Central memory CD8-positive, alpha-beta T cell (primary cell): ENCODE measurements around the gene PPP3CA.
"Not testable (repeated sequence)": the region's sequence is repeated elsewhere in the genome, so short reads cannot be mapped to it uniquely, and the experiment has no call there.

Experiments used
- ATAC-seq: fragments of 150-1000 bp; cut with Tn5 transposase; replicated peaks from 2 replicates; pipeline ENCODE4 v1.10.0; 2022; ENCODE audit warnings: mild to moderate bottlenecking, moderate FRiP score, moderate number of reproducible peaks; ENCODE audit not compliant: poor library complexity, severe bottlenecking; ENCODE audit errors: extremely low read depth
- DNase-seq, 2 donors: peaks; one replicate each; pipeline ENCODE4 v3.0.0; 2021; ENCODE audit warnings: low spot score in 2 of 2
- H3K27ac Mint-ChIP-seq: one replicate; pipeline ENCODE4 v1.8.0; 2022; ENCODE audit warnings: low read depth, mild to moderate bottlenecking, moderate library complexity, mixed read lengths
- H3K27me3 Mint-ChIP-seq: one replicate; pipeline ENCODE4 v1.8.0; 2022; ENCODE audit warnings: mixed read lengths
- H3K36me3 Mint-ChIP-seq: one replicate; pipeline ENCODE4 v1.8.0; 2022; ENCODE audit warnings: mild to moderate bottlenecking, moderate library complexity, mixed read lengths; ENCODE audit not compliant: insufficient read depth
- H3K4me1 Mint-ChIP-seq: one replicate; pipeline ENCODE4 v1.8.0; 2022; ENCODE audit warnings: mixed read lengths
- H3K4me3 Mint-ChIP-seq: one replicate; pipeline ENCODE4 v1.8.0; 2022; ENCODE audit warnings: mild to moderate bottlenecking, moderate library complexity, mixed read lengths
- H3K9me3 Mint-ChIP-seq: one replicate; pipeline ENCODE4 v1.8.0; 2022; ENCODE audit warnings: mixed read lengths

PPP3CA gene

DNA sequence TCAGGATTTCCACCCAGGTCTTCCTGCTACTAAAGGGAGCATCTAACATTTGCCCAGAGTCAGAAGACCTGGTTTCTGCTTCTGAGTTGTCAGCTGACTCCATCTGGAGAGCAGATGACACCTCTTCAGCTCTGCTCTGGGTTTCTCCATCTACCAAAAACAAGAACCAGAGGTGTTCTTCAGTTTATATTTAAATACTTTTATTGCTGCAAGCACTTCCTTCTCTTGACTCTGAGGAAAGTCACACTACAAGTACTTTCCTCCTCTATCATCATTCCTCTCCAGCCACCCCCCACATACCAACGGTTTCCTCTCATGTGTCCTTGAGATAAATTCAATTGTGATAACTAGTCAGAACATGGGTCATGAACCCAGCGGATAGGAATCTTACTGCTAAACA is 88.4 kb downstream of the PPP3CA start:
- ATAC-seq (peak; percentile 28), DNase-seq (no peak)
- no peak overlapping the region for H3K4me3 Mint-ChIP-seq
- H3K9me3 Mint-ChIP-seq = no peaks in the 10 kb centered on the region
- H3K27me3 Mint-ChIP-seq = no peaks in the 10 kb centered on the region
- H3K36me3 Mint-ChIP-seq = no peaks in the 10 kb centered on the region
- H3K27ac Mint-ChIP-seq = no peak overlapping the region
- peaks cover 64% of the 10 kb centered on the region for H3K4me1 Mint-ChIP-seq

- DNase-seq (no peak), ATAC-seq (no peak)
- H3K4me3 Mint-ChIP-seq = no peak overlapping the region
- H3K36me3 Mint-ChIP-seq = no peaks in the 10 kb centered on the region
- H3K4me1 Mint-ChIP-seq = peaks cover 70% of the 10 kb centered on the region
- H3K27ac Mint-ChIP-seq = no peak overlapping the region
- no peaks in the 10 kb centered on the region for H3K27me3 Mint-ChIP-seq
- H3K9me3 Mint-ChIP-seq = no peaks in the 10 kb centered on the region
These were observed 91.1 kb downstream of the PPP3CA start for GRCh38 chr4:101256222-101256621.

DNA sequence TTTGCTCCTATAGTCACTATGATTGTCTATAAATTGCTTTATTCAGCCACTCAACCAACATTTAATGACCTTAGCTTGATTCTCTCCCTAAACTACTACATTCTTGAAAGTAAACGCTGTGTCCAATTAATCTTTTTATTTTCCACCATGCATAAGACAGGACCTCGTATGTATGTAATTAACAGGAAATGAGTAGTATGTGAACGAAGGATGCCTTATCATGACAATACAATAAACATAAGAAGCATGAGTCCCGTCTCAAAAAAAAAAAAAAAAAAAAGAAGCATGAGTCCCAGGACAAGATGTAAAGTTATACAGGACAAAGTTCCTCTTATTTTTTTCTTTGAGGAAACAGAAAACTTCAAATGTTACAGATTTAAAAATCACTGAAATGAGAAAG is 92.5 kb downstream of the PPP3CA start:
- DNase-seq = no peak
- Mint-ChIP-seq H3K27ac (no peak overlapping the region), H3K27me3 (no peaks in the 10 kb centered on the region), H3K4me3 (no peak overlapping the region), H3K36me3 (no peaks in the 10 kb centered on the region), H3K9me3 (no peaks in the 10 kb centered on the region), H3K4me1 (peaks cover 58% of the 10 kb centered on the region)
- ATAC-seq = no peak

- Mint-ChIP-seq H3K4me1 (peaks cover 41% of the 10 kb centered on the region), H3K36me3 (no peaks in the 10 kb centered on the region), H3K27ac (no peak overlapping the region), H3K4me3 (no peak overlapping the region), H3K27me3 (no peaks in the 10 kb centered on the region), H3K9me3 (no peaks in the 10 kb centered on the region)
- no peak for DNase-seq
- no peak for ATAC-seq
These were observed 94.2 kb downstream of the PPP3CA start for GRCh38 chr4:101253121-101253520.

- ATAC-seq = no peak
- Mint-ChIP-seq H3K4me3 (no peak overlapping the region), H3K4me1 (peaks cover 41% of the 10 kb centered on the region), H3K36me3 (no peaks in the 10 kb centered on the region), H3K27ac (no peak overlapping the region), H3K9me3 (no peaks in the 10 kb centered on the region), H3K27me3 (no peaks in the 10 kb centered on the region)
- DNase-seq = no peak
These were observed 94.6 kb downstream of the PPP3CA start for GRCh38 chr4:101252721-101253120.

- Mint-ChIP-seq H3K9me3 (no peaks in the 10 kb centered on the region), H3K4me1 (peaks cover 40% of the 10 kb centered on the region), H3K27me3 (no peaks in the 10 kb centered on the region), H3K36me3 (no peaks in the 10 kb centered on the region), H3K27ac (no peak overlapping the region), H3K4me3 (no peak overlapping the region)
- no peak for DNase-seq
- no peak for ATAC-seq
These were observed 96.1 kb downstream of the PPP3CA start for GRCh38 chr4:101251261-101251660.

DNA sequence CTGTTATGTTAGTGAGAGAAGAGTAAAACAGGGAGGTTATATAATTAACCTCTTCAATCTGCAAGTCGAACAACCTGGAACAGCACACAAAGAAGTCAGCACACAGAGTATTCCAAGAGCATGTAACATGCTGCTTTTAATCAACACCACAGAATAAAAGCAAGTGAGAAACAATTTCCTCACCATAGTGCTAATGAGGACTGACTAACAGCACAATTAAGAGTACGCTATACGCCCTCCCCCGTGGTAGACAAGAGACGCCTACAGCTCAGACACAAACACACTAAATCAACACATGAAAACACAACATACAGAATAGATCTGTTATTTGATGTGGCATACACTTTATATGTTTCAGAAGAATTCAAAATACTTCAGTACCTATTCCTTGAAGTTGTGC is 103.0 kb downstream of the PPP3CA start:
- Mint-ChIP-seq H3K4me1 (peaks cover 45% of the 10 kb centered on the region), H3K27ac (no peak overlapping the region), H3K9me3 (no peaks in the 10 kb centered on the region), H3K27me3 (no peaks in the 10 kb centered on the region), H3K36me3 (no peaks in the 10 kb centered on the region), H3K4me3 (no peak overlapping the region)
- no peak for DNase-seq
- no peak for ATAC-seq

DNA sequence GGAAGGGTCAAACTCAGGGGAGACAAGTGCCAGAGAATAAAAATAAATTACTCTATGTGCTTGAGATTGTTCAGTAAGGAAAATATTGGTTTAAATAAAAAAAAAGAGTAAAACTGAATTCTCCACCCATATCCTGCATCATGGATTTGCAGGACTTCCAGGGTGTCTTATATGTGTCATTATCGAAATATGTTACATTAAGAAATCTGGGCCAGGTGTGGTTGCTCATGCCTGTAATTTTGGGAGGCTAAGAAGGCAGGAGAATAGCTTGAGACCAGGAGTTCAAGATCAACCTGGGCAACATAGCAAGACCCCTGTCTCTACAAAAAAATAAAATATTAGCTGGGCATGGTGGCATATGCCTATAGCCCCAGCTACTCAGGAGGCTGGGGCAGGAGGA is 104.9 kb downstream of the PPP3CA start:
- H3K4me3 Mint-ChIP-seq = no peak overlapping the region
- H3K27ac Mint-ChIP-seq = no peak overlapping the region
- no peak for ATAC-seq
- DNase-seq = no peak
- H3K27me3 Mint-ChIP-seq = no peaks in the 10 kb centered on the region
- peaks cover 56% of the 10 kb centered on the region for H3K4me1 Mint-ChIP-seq
- H3K36me3 Mint-ChIP-seq = peaks cover 2% of the 10 kb centered on the region
- no peaks in the 10 kb centered on the region for H3K9me3 Mint-ChIP-seq

GRCh38 chr4:101240099-101240498 is 107.2 kb downstream of the PPP3CA start:
- Mint-ChIP-seq H3K4me3 (no peak overlapping the region), H3K4me1 (peaks cover 50% of the 10 kb centered on the region), H3K36me3 (peaks cover 2% of the 10 kb centered on the region), H3K27ac (no peak overlapping the region), H3K9me3 (no peaks in the 10 kb centered on the region), H3K27me3 (no peaks in the 10 kb centered on the region)
- ATAC-seq = no peak
- DNase-seq = no peak

- H3K27ac Mint-ChIP-seq = peak overlapping the region; percentile 9
These were observed 107.7 kb downstream of the PPP3CA start for GRCh38 chr4:101239665-101240064.

DNA sequence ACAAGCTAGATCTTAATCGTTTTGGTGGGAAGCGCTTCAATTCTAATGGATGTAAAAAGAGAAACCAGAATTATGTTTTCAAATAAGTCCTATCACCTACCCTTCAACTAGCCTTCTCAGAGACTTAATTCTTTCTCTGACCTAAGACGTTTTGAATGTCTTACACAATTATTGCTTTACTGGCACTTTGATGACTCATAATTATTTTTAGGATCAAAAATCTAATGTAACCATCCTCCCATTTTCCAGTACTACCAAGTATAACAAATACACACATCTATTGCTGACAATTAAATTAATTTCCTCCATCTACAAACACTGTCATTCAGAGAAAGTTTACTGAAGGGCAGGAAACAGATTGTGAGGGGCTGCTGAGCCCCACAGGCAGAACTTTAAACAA is 108.6 kb downstream of the PPP3CA start:
- no peak overlapping the region for H3K27ac Mint-ChIP-seq
- DNase-seq = no peak
- peaks cover 2% of the 10 kb centered on the region for H3K36me3 Mint-ChIP-seq
- H3K4me3 Mint-ChIP-seq = no peak overlapping the region
- H3K4me1 Mint-ChIP-seq = peaks cover 46% of the 10 kb centered on the region
- no peaks in the 10 kb centered on the region for H3K9me3 Mint-ChIP-seq
- H3K27me3 Mint-ChIP-seq = no peaks in the 10 kb centered on the region
- ATAC-seq = no peak

More at GRCh38 chr4:101239665-101240064, 107.7 kb downstream of the PPP3CA start:
- ATAC-seq (no peak), DNase-seq (no peak)
- Mint-ChIP-seq H3K27me3 (no peaks in the 10 kb centered on the region), H3K9me3 (no peaks in the 10 kb centered on the region), H3K4me1 (peaks cover 48% of the 10 kb centered on the region), H3K4me3 (no peak overlapping the region), H3K36me3 (peaks cover 2% of the 10 kb centered on the region)

DNA sequence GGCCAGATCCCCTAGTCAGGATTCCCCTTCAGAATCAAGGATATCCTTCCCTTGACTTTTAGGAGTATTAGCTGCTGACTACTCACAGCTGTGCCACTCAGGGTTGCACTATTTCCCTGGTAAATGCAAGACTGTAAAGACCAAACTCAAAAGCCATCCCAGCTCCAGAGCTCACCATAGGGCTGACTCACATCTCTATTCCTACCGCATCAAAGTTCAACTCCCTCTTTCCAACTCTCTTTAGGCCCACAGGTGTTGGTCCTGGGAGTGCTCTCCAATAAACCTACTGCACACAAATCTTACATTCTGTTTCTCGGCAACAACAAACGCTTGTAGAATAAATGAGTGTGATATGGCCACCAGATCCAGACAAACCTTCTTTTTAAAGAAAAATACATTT is 109.6 kb downstream of the PPP3CA start:
- Mint-ChIP-seq H3K27me3 (no peaks in the 10 kb centered on the region), H3K36me3 (peaks cover 2% of the 10 kb centered on the region), H3K9me3 (no peaks in the 10 kb centered on the region), H3K27ac (no peak overlapping the region), H3K4me3 (no peak overlapping the region), H3K4me1 (peaks cover 47% of the 10 kb centered on the region)
- DNase-seq (no peak), ATAC-seq (no peak)

GRCh38 chr4:101236097-101236496 is 111.2 kb downstream of the PPP3CA start:
- H3K9me3 Mint-ChIP-seq = no peaks in the 10 kb centered on the region
- H3K27me3 Mint-ChIP-seq = no peaks in the 10 kb centered on the region
- DNase-seq = no peak
- H3K4me3 Mint-ChIP-seq = no peak overlapping the region
- H3K36me3 Mint-ChIP-seq = peaks cover 2% of the 10 kb centered on the region
- no peak overlapping the region for H3K27ac Mint-ChIP-seq
- peaks cover 48% of the 10 kb centered on the region for H3K4me1 Mint-ChIP-seq
- ATAC-seq = no peak

GRCh38 chr4:101234141-101234540 is 113.2 kb downstream of the PPP3CA start:
- H3K36me3 Mint-ChIP-seq, H3K4me3 Mint-ChIP-seq, H3K27me3 Mint-ChIP-seq, DNase-seq, ATAC-seq, H3K9me3 Mint-ChIP-seq, H3K27ac Mint-ChIP-seq: not testable (repeated sequence)
- peaks cover 52% of the 10 kb centered on the region for H3K4me1 Mint-ChIP-seq
